Urinary bladder (tissue), 4 donors: Measurements from ENCODE around the gene NPY. TPM values are rescaled to one million over a fixed set of nuclear protein-coding genes. Genes with fewer than 3 reads are reported as not detected.

Experiments
- DNase-seq: peaks from one replicate; pipeline ENCODE4 v3.0.0-alpha.2; 2015; ENCODE audit errors: extremely low spot score
- H3K27ac ChIP-seq: one replicate; pipeline ENCODE4 v1.5.1; 2013; ENCODE audit warnings: low read depth, mild to moderate bottlenecking, moderate library complexity
- H3K36me3 ChIP-seq: one replicate; pipeline ENCODE4 v1.6.1; 2013; ENCODE audit warnings: mild to moderate bottlenecking, moderate library complexity; ENCODE audit not compliant: insufficient read depth
- H3K4me1 ChIP-seq: one replicate; pipeline ENCODE4 v1.6.1; 2013; ENCODE audit warnings: mild to moderate bottlenecking, moderate library complexity; ENCODE audit not compliant: insufficient read depth
- H3K4me3 ChIP-seq: one replicate; pipeline ENCODE4 v1.5.1; 2013; ENCODE audit warnings: low read depth, low read length
- WGBS: extraction: QIAGEN DNeasy Blood & Tissue Kit; methylation state at CpG from one replicate; pipeline ENCODE4 v1.1.7; 2013; 5-methylcytosine and 5-hydroxymethylcytosine counted together
- polyA plus RNA-seq: library from polyadenylated mRNA; stranded (reverse); fragments of 200-250 nt; gene quantifications from one replicate; pipeline ENCODE4 v1.2.3, GENCODE V29; 2013
- total RNA-seq: library from RNA; depleted of rRNA; stranded (reverse); fragments of >200 nt; gene quantifications from one replicate; pipeline ENCODE4 v1.2.3, GENCODE V29; 2014
- donor health status: healthy with polysubstance abuse.
- donor health status: healthy.

The NPY gene
- total and polyA plus RNA-seq, 2 donors: 4.3 to 36.9 TPM

GRCh38 chr7:24328894-24329293, 44.9 kb downstream of the NPY start:
- Histone ChIP-seq H3K4me3 (no peak overlapping the region), H3K36me3 (no peaks in the 10 kb centered on the region), H3K4me1 (no peaks in the 10 kb centered on the region), H3K27ac (no peak overlapping the region)
- DNase-seq: no peak
- 78% methylated on average over 2 of the region's 2 CpGs for WGBS

GRCh38 chr7:24334012-24334411, 50.0 kb downstream of the NPY start:
- no peak overlapping the region for H3K27ac ChIP-seq
- 33% methylated on average over 2 of the region's 2 CpGs for WGBS
- H3K4me1 ChIP-seq: no peaks in the 10 kb centered on the region
- no peak overlapping the region for H3K4me3 ChIP-seq
- DNase-seq: no peak
- no peaks in the 10 kb centered on the region for H3K36me3 ChIP-seq

- WGBS: 87% methylated on average over 3 of the region's 3 CpGs
- DNase-seq: peak; percentile 15
- no peaks in the 10 kb centered on the region for H3K36me3 ChIP-seq
- no peak overlapping the region for H3K27ac ChIP-seq
- no peak overlapping the region for H3K4me3 ChIP-seq
- no peaks in the 10 kb centered on the region for H3K4me1 ChIP-seq
Measured at GRCh38 chr7:24334627-24335026, 50.6 kb downstream of the NPY start.

- H3K4me1 ChIP-seq: no peaks in the 10 kb centered on the region
- no peak overlapping the region for H3K4me3 ChIP-seq
- H3K36me3 ChIP-seq: no peaks in the 10 kb centered on the region
- no peak for DNase-seq
- 49% methylated on average over 8 of the region's 8 CpGs for WGBS
- H3K27ac ChIP-seq: no peak overlapping the region
Measured at GRCh38 chr7:24336461-24336860, 52.5 kb downstream of the NPY start.

- Histone ChIP-seq H3K4me3 (no peak overlapping the region), H3K36me3 (no peaks in the 10 kb centered on the region), H3K4me1 (no peaks in the 10 kb centered on the region), H3K27ac (no peak overlapping the region)
- WGBS: 25% methylated on average over 6 of the region's 6 CpGs
- no peak for DNase-seq
Measured at GRCh38 chr7:24337180-24337579, 53.2 kb downstream of the NPY start.

- no peak for DNase-seq
- WGBS: 70% methylated on average over 5 of the region's 5 CpGs
- no peak overlapping the region for H3K27ac ChIP-seq
- H3K4me3 ChIP-seq: no peak overlapping the region
- H3K36me3 ChIP-seq: no peaks in the 10 kb centered on the region
- H3K4me1 ChIP-seq: no peaks in the 10 kb centered on the region
Measured at GRCh38 chr7:24339575-24339974, 55.6 kb downstream of the NPY start.

- DNase-seq: no peak
- no peak overlapping the region for H3K27ac ChIP-seq
- no peaks in the 10 kb centered on the region for H3K4me1 ChIP-seq
- 80% methylated on average over 3 of the region's 3 CpGs for WGBS
- H3K4me3 ChIP-seq: no peak overlapping the region
- H3K36me3 ChIP-seq: no peaks in the 10 kb centered on the region
Measured at GRCh38 chr7:24340727-24341126, 56.7 kb downstream of the NPY start.
